Measurements from ENCODE around the gene CDPF1.
A peak's percentile ranks its signal among the peaks of the same experiment; 100 is the strongest.
"Not testable (repeated sequence)": the region's sequence is repeated elsewhere in the genome, so short reads cannot be mapped to it uniquely, and the experiment has no call there.

CDPF1 gene

DNA sequence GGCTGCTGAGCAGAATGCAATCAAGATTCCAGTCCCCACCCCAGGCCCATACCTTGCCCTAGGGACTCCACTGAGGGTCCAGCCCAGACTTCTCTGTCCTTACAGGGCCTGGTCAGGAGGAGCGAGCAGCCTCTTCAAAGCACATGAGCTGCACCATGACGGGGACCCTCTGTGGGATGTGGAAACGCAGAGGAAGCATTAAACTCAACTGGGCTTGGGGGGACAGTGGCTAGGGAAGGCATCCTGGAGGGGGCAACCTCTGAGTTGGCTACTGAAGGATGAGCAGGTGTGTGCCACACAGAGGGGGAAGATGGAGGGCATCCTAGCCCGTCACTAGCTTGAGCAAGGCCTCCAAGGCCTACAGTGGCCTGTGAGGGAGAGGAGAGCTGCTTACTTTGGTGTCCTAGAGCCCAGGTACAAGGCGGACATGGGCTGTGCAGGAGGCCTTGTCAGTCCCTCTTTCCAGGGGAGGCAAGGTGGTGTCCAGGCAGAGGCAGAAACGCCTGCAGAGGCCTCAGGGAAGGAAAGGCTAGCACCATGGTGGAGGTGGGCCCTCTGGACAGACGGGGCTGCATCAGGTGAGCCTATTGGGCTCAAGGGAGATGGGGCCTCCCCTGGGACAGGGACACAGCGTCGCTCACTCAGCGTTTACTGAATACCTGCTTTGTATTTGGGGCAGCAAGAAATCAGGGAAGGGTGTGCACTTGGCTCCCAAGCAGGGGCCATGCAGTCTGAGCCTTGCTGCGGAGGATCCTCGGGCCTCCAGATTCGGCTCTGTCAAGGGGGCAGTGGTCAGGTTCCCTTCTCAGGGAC, 32.0 kb upstream of the CDPF1 start:
- DNase-seq (ENCODE audit: low spot score), result no peak

DNA sequence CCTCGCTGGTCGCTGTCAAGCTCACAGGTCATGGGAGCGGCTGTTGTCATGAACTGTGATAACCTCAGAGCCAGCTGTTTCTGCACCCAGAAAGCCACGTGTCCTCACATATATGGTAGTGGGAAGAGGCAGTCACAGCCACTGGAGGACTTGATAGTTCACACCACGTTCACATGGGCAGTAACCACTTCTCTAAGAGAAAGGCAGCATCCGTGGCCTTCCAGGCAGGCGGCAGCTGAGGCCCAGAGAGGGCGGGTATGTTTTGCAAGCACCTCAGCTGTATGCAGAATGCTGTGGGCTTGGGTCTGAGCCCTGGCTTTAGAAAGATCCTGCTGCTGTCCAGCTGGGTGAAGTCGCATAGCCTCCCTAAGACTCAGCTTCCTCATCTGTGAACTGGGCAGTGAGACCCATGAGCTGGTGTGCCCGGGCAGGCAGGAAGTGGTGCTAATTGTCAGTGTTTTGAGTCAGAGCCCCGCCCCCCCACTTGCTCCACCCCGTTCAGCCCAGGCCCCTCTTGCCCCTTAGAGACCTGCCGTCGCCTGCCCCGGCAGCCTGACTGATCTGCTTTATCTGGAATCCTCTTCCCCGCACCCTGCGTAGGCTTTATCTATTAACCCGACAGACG, 31.0 kb upstream of the CDPF1 start:
- peak; percentile 87 for DNase-seq (ENCODE audit: low spot score)

DNA sequence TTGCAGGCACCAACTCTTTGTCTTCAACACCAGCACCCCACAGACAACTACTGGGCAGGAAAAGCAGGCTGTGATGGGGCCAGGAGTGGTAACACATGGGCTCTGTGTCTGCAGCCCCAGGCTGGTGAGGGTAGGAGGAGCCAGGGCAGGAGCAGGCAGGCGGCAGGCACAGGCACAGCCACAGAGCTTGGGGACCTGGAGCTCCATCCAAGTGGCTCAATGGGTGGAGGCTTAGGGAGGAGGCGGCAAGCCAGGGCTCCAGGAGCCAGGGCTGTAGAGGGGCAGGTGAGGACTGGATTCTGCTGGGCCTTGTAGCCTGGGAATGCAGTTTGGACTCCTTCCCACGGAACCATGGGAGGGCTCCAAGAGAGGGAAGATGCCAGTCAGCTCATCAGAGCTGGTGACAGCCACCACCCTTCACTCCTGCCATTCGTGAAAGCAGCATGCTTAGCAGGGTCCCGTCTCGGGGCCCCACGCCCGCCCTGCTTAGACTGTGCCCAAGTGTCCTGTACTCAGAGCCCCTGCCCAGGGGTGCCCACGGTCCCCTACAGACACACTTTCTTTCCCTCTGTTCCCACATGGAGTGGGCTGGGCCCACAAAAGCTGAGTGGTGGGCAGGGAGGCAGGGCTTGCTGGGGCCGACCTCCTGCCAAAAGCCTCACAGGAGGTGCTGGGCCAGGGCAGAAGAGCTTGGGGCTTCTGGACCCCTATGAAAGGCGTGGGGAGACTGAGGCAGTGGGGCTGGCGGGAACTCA, 30.1 kb upstream of the CDPF1 start:
- DNase-seq (ENCODE audit: low spot score), result no peak

DNA sequence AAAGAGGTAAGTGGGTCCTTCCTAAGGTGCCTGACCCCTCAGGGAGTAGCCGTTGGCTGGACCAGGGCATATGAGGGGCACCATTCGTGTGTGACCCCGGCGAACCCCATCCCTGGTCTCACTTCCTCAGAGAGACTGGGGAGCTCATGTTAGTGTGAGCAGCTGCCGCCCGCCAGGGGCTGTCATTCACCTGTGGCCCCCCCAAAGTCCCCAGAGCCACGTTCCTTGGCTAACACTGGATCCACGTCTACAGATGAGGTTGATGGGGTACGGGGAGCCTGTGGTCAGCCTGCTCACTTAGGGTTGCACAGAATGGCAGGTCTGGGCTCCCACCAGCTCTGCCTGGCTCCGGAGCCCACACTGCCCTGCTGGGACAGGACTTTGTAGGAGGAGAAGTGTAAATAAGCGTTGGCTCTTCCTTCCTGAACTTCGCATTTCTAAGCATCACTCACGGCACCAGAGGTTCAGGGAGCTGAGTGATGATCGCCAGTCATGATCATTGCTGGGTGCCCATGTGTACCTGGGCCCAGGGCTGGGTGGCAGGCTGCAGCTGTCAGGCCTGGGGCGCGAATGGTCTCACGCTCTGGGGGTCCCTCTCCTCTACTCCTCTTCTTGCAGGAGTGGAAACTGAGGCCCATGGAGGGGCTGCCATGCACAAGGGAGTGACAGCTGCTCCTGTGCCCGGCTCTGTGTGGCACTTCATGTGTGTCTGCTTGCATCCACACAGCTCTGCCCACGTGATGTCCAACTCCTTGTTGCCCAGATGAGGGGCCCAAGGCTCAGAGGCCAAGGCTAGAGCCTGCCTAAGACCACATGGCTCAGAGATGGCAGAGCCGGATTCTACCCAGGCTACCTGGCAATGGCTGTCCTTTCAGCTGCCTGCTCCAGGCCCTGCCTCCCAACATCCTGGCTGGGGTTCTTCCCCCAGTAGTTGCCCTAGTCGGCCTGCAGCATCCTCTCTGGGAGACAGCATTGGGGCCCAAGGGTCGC, 28.9 kb upstream of the CDPF1 start:
- DNase-seq (ENCODE audit: low spot score), result no peak

DNA sequence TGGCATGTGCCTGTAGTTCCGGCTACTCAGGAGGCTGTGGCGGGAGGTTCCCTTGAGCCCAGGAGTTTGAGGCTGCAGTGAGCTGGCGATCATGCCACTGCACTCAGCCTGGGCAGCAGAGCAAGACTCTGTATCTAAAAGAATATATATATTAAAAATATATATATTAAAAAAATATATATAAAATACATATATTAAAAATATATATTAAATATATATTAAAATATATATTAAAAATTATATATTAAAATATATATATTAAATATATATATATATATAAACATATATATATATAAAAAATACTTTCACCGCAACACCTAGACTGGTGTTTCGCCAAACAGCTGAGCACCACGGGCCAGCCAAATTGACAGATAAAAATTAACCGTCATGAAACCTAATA, 26.5 kb upstream of the CDPF1 start:
- DNase-seq (ENCODE audit: low spot score), result no peak

DNA sequence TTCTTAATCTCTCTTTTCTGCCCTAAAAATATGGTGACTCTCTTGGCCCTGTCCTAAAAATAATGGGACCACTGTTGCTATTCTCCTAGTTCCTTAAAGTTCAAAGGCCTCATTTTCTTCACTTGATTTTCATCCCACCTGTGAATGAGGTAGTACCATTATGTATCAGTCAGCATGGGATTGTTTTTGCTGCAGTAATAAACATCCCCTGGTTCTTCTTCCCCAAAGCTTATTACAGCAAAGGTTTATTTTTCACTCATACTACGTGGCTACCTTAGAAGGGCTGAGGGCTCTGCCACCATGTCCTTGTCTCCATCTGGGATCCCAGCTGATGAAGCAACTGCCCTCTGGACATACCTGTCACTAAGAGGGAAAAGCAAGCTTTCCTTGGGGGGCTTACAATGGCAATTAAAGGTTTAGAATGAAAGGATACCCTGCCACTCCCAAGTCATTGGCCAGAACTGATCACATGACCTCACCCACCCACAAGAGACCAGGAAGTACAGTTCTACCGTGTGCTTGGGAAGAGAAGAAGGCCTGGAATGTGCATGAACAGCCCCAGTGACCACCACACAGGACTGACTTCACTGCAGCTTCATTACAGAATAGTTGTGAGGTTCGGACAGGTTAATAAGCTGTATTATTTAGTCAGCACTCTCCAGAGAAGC, 25.5 kb upstream of the CDPF1 start:
- DNase-seq (ENCODE audit: low spot score), result no peak

DNA sequence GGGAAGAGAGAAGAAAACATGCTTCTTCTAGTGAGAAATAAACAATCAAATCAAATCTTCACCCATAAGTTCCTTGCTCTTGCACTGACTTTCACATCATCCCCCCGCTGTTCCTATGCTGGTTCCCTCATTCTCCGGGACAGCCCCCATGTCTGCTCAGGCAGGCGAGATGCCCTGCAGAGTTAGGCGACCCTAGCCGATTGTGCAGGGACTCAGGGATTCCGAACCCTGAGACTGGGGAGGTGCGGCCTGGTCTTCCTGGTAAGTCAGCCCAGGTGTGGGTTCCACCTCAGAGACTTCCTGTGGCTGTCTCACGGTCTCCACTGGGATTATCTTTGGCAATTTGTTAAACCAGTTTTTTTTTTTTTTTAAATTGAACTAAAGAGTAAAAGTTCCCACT, 24.3 kb upstream of the CDPF1 start:
- DNase-seq (ENCODE audit: low spot score), result no peak

DNA sequence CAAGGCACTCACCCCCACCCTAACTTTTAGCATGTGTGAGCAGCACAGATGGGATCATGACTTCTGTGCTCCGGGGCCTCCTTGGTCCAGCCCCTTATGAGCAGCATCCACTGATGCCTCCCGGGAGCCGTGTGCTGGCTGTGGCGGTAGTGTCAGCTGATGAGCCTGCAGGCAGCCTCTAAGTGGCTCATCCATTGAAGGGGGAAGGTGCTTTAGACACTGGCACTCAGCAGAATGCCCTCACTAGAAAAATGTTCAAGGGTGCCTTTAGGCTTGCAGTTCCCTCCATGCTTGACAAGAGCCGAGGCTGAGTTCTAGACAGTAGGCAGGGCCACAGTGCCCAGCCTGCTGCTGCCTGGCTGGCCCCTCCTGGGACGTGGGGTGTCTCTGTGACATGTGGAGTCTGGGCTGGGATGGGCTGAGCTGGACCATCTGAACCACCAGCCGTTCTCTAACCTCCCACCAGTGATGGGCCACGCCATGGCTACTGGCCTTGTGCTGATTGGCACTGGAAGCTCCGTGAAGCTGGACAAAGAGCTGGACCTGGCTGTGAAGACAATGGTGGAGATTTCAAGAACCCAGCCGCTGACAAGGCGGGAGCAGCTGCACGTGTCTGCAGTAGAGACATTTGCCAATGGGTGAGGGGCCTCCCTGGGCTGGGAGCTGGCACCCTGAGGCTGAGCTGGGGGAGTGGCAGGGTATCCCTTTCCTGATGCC, 23.5 kb upstream of the CDPF1 start:
- no peak for DNase-seq (ENCODE audit: low spot score)

DNA sequence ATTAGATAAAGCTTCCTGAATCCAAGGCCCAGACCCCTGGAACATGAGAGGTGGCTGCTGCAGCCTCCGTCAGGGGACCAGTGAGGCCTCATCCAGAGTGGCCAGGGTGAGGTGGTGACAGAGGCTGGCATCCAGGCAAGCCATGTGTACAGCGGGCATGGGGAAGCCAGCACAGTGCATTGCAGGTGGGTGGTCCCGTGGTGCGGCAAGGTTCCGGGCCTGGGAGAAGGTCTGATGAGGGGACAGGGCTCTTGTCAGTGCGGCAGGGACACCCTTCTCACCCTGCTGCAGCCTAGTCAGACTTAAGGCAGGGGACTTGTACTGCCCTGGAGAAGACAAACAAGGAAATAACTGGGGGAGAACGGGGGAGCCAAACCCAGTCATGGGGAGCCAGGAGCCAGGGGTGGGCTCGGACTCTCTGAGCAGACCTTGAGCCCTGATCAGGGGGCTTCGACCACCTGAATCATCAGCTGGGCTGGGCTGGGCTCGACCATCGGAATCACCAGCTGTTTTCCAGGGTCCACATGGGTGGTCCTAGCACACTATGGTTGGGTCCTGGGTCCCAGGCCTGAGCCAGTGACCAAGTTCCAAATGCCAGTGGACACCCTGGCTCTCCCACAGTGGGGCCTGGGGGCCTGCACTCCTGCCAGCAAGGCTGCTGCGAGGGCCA, 22.8 kb upstream of the CDPF1 start:
- DNase-seq (ENCODE audit: low spot score), result no peak

DNA sequence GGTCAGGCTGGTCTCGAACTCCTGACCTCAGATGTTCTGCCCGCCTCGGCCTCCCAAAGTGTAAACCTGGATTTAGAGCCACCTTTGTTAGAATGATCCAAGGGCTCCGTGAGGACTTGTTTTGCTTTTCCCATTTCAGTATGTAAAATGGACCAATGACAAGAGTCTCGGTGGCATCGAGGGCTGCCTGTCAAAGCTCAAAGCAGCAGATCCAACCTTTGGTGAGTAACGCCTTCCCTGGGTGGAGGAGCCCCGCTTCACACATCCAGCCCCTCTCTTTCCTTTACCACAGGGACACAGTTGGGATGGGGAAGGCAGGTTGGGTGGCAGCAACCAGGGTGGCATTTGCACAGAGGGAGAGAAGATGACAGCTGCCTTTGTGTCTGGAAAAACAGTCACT, 22.1 kb upstream of the CDPF1 start:
- DNase-seq (ENCODE audit: low spot score), result no peak

DNA sequence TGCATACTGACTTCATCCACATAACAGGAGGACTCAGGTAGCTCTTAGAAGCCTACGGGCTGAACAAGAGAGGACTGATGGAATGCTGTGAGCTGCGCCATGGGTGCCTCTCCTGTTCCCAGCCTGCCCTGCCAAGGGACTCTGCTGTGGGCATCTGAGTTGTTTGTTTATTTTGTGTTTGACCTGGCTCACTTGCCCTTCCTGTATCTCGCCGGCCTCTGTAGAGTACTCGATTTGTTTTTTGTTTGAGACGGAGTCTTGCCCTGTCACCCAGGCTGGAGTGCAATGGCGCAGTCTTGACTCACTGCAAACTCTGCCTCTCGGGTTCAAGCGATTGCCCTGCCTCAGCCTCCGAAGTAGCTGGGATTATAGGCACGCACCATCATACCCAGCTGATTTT, 19.5 kb upstream of the CDPF1 start:
- DNase-seq (ENCODE audit: low spot score), result no peak

DNA sequence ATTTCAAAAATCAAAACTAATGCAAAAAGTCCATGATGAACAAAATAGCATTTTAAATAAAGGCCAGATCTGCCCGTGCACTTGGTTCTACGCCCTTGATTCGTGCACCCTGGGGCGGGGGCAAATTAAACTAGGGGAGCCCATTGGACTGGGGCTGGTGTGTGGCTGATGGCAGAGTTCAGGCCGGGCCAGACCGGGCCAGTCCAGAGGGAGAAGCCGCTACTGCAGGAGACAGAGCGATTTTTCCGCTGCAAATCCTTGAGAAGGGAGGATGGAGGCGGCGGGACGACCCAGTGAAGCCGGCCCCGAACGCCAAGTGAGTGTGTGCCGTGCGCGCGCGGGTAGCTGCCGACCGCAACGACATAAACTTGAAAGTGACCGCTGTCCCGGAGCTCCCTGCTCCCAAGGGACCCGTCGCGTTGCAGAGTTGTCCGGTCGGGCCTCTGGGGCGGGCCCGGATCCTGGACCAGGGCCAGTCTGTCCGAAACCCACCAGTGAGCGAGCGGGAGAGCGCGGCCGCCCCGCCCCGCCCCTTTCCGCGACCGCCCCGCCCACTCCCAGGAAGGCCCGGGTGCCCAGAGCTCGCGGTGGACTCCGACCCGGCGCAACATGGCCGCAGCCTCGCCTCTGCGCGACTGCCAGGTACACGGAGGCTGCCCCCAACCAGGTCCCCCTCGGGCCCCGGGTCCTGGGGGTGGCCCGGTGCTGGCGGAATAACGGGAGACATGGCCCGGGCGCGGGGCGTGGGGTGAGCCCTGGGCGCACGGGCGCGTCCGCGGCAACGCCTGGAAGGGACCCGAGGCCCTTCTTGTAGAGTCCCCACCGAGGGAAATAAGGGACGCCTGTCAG, 17.6 kb upstream of the CDPF1 start, which contains the start of gene TTC38:
TSS of gene TTC38 (plus strand) at position 578 of the 849 bp plus-strand sequence. CDS start at position 610, 32 bp downstream.
- peak; percentile 89 for DNase-seq (ENCODE audit: low spot score)

DNA sequence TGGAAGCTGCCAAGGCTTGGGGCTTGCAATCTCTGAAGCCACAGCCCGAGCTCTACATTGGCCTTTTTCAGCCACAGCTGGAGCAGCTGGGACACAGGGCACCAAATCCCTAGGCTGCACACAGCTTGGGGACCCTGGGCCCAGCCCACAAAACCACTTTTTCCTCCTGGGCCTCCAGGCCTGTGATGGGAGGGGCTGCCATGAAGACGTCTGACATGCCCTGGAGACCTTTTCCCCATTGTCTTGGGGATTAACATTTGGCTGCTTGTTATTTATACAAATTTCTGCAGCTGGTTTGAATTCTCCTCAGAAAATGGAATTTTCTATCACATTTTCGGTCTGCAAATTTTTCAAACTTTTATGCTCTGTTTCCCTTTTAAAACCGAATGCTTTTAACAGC, 15.5 kb upstream of the CDPF1 start:
- DNase-seq (ENCODE audit: low spot score), result not testable (repeated sequence)

DNA sequence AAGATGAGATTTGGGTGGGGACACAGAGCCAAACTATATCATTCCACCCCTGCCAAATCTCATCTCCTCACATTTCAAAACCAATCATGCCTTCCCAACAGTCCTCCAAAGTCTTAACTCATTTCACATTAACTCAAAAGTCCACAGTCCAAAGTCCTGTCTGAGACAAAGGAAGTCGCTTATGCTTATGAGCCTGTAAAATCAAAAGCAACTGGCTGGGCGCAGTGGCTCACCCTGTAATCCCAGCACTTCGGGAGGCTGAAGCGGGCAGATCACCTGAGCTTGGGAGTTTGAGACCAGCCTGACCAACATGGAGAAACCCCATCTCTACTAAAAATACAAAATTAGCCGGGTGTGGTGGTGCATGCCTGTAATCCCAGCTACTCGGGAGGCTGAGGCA, 14.4 kb upstream of the CDPF1 start:
- not testable (repeated sequence) for DNase-seq (ENCODE audit: low spot score)

DNA sequence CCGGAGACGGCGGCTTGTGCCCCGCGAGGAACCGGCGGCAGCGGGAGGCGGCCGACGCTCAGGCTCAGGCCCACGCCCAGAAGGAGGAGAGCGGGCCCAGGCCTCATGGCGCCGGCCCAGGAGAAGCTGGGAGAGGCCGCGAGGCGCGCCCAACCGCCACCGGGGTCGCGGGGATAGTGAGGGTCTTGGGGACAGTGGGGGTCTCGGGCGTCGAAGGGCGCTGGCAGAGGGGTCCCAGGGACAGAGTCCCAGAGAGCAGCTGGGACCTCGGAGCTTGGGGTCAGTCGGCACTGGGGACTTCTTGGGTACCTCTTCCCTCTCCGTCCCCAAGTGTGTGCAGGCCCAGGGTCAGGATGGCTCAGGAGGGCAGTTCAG, 13.1 kb upstream of the CDPF1 start, which contains the start of gene PKDREJ:
TSS of gene PKDREJ (minus strand) at position 128 of the 375 bp plus-strand sequence. CDS start at position 107, 21 bp downstream.
- DNase-seq (ENCODE audit: low spot score), result no peak

DNA sequence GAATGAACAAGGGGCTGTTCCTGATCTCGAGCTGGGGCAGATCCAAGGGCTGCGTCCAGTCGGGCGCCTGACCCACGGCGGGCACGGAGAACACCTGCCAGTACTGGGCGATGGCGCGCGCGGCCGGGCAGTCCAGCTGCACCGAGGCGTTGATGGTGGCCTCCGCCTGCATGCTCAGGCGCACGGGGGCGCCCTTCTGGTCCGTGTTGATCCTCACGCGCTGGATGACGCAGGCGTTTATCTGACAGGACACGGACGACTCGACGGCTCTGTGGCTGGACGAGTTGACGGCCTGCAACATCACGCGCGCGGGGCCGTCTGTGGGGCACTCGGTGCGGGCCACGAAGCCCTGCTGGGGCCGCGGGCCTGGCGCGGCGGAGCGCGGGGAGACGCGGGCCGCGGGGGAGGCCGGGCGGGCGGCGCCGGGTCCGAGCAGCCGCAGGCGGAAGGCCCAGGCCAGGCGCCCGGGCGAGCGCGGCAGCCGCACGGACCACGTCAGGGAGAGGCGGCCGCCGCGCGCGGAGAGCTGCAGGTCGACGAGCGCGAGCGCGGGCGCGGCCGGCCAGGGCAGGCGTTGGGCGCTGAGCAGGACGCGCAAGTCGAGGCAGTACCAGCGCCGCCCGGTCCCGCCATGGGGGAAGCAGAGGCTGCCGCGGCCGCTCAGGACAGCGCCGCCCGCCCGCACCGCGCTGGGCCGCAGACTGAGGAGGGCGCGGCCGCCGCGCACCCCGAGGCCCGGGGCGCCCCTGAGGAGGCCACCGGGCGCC, 12.5 kb upstream of the CDPF1 start:
- DNase-seq (ENCODE audit: low spot score), result peak; percentile 41

DNA sequence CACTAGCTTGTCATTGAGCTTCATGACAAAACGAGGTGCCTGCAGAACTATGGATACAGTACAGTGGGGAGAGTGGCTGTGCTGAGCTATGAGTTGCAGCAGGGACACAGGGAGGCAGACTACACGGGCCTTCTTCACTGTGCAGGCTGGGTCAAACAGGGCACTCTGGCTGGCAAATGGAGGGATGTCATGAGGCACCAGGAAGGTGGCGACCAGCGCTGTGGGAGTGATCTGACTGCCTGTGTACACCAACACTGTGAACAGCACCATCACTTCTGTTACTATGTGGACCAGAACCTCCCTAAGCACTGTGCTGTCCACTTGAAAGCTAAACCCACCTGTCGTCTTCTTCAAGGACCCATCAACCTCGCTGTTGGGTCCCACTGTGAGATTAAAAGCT, 9.9 kb upstream of the CDPF1 start:
- no peak for DNase-seq (ENCODE audit: low spot score)

DNA sequence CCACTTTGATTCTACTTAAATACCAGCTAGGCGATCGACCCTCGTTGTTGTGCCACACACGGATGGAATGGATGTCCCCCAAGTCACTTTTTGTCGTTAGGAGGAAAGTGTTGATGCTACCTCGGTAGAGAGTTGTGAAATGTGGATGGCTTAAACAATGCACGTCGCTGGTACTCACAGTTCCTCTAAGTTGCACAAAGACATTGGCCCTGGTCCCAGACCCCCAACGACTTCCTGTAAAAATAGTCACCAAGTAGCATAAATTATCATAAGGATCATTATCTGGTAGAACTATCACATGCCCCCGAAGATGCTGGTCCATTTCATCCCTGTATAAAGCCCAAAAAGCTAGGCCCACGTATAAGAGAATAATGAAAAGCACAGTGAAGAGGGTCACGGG, 9.3 kb upstream of the CDPF1 start:
- no peak for DNase-seq (ENCODE audit: low spot score)

All from Ammon's horn (tissue), 1 donor.